Kidney capillary endothelial cell (primary cell): ENCODE measurements around the gene CISH.

Experiments used
- DNase-seq: peaks from one replicate; pipeline ENCODE4 v3.0.0-alpha.2; 2018; ENCODE audit warnings: low spot score

The CISH gene, protein sequence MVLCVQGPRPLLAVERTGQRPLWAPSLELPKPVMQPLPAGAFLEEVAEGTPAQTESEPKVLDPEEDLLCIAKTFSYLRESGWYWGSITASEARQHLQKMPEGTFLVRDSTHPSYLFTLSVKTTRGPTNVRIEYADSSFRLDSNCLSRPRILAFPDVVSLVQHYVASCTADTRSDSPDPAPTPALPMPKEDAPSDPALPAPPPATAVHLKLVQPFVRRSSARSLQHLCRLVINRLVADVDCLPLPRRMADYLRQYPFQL

DNA sequence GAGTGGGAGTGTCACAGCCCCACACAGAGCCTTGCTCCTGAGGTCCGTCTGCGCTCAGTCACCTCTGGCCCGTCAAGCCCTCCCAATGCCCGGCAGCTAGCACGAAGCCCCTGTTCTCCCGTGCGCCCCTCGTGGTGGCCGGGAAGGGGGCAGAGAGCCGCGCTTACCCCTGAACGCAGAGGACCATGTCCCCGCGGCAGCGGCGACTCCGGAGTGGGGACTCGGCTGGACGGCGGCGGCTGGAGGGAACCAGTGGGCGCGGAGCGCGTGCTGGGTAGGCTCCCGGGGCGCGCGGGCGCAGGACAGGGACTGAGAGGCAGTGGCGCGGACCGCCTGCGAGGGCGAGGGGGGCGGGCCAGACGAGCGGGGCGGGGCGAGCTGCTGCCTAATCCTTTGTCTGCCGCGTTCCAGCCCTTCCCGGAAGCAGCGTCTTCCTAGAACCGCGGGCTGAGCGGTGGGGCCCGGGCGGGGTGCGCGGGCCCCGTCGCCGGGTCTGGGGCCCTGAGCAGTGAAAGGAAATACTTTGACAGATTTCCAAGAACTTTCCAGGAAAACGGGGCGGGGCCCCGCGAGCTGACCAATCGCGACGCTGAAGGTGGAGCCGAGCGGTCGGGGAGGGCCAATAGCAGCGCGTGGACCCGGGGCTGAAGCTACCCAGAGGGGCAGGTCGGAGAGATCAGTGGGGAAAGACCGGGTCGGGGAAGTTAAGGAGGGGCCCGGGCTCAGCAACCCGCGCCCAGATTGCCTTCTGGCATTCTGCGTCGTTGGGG lies at the start of gene CISH:
CISH (minus strand) TSS at position 311 of the 770 bp plus-strand sequence; CDS start at position 187, 124 bp downstream.
- DNase-seq = peak; percentile 84

GRCh38 chr3:50660386-50660785 lies 48.8 kb upstream of the CISH start:
- DNase-seq = no peak

DNA sequence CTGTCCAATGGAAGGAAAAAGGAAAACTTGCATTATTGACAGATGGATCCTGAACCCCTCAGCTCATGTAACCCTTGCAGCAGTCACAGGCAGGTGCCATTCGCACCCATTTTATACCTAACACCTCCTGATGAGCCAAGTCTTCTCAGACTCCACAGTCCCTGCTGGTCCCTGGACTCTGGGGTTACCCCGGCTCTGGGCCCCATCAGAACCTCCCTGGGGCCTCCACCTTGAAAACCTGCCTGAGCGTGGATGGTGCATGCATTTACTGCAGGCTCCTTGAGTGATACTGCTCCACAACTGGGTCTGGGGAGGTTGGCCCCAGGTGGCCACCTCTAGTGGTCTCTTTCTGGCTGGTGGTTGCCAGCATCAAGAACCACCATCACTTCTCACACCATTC lies 47.3 kb upstream of the CISH start:
- no peak for DNase-seq

- DNase-seq = no peak
These were observed 46.8 kb upstream of the CISH start for GRCh38 chr3:50658416-50658815.

- DNase-seq = no peak
These were observed 46.2 kb upstream of the CISH start for GRCh38 chr3:50657816-50658215.

DNA sequence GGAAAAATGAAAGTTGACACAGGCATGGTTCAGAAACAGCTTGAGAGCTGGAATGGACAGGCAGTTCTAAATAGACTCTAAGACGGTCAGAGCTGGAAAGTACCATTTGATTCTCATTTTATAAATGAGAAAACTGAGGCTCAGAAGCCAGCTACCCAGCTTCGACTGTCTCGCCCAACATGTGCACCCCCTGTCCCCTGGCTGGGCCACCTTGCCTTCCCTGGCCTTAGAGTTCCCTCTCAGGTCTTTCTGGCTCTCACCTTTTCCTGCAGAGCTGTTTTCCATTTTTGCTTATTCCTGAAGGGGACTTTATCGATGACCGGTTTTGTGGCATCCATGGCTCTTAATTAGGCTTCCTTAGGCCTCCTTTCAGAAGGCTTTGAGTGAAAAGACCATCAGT lies 45.8 kb upstream of the CISH start:
- no peak for DNase-seq

DNA sequence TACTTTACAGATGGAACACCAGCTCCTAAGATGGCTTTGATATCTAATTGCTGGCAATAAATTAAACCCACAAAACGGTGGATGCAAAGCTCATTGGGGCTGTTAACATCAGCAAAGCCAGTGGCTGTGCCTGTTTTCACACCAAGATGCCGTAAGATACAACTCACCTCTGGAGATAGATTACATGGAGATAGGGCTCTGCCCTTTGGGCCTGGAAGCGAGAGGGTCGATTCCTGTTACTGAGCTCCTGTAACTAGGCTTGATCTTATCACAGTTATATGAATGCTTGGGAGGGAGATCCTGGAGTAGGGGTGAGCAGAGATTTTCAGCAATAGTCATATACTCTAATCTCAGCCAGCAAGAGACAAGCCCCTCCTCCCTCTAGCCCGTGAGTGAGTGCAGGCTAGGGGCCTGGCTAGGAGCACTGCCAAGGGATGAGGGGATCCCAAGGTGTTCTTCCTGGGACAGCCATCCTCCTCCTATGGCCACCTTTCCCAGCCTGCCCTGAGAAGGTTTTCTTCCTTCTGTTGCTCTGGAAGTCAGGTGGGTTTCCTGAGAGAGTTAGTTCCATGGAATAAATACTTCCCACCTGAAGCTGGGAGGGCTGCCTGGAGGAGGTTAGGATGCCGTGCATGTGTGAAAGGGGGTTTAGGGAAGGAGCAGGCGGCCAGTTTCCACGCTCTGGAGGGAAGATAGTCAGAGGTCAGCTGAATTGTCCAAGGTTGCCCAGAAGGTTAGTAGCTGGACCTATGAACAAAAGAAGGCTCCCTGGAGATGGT lies 45.0 kb upstream of the CISH start:
- DNase-seq = no peak

GRCh38 chr3:50655009-50655830 lies 43.6 kb upstream of the CISH start:
- no peak for DNase-seq

DNA sequence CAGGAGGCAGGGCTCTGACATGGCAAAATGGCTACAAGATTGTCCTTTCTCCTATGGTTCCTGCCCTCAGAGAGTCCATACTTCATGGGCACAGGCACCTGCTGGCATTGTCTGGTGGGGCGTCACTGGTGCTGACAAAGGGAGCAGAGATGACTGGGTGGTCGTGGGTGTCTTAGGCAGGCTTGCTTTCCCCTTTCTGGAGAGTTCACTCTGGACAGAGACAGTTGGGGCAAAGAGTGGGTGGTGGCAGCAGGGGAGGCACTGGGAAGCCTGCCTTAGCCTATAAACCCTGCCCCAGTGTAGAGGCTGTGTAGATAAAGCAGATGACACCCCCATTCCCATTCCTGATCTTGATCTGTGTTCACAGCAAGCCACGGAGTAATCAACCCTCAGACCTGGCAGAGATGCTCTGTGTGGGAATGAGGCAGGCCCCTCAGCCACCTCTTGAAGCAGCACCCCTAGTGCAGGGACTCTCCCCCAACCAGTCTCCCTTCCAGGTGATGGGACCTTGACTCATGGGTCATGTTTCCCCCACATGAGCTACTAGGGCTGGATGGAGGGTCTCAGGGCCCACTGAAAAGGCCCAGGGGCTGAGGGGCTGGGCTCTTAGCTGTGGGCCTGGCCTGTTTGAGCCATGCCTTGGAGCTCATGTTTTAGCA lies 42.5 kb upstream of the CISH start:
- DNase-seq = no peak

GRCh38 chr3:50652709-50653108 lies 41.1 kb upstream of the CISH start:
- no peak for DNase-seq

DNA sequence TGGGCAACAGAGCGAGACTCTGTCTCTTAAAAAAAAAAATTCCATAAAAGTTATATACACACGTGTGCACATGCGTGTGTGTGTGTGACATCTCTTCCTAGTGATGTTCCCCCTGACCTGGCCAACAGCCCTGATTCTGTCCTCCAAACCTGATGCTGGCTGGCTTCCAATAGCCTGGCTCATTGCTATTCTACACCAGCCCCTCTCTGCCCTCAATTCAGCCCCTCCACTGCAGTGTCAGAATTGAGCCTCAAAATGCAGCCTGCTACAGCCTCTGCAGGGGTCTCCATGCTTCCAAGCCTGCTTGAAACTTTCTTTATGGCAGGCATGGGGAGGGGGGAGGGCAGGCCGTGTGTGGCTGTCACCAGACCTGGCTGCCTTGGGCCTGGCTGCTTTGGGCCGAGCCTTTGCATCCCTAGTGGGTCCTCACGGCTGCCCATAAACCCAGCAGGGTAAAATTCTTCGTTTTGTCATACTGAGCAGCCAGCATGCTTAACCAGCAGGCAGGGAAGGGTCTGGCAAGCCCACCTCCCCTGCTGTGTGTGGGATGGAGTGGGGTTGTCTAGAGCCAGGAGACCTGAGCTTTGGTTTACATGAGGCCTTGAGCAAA lies 40.5 kb upstream of the CISH start:
- DNase-seq = no peak

GRCh38 chr3:50651445-50651844 lies 39.9 kb upstream of the CISH start:
- DNase-seq = no peak

DNA sequence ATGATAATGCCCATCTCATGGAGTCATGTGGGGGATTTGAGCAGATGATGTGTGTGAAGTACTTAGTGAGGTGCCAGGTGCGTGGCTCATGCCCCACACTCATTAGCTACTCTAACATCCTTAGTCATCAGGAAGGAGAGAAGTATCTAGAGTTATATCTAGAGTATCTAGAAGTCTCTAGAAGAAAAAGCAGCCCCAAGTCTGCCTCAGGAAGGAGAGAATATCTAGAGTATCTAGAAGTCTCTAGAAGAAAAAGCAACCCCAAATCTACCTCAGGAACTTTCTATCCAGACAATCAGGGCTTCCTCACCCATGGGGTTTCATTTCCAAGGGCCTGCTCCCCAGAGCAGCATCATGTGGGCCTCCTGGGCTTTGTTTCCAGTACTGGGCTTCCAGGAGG lies 38.4 kb upstream of the CISH start:
- no peak for DNase-seq

GRCh38 chr3:50649451-50649931 lies 37.9 kb upstream of the CISH start:
- no peak for DNase-seq

DNA sequence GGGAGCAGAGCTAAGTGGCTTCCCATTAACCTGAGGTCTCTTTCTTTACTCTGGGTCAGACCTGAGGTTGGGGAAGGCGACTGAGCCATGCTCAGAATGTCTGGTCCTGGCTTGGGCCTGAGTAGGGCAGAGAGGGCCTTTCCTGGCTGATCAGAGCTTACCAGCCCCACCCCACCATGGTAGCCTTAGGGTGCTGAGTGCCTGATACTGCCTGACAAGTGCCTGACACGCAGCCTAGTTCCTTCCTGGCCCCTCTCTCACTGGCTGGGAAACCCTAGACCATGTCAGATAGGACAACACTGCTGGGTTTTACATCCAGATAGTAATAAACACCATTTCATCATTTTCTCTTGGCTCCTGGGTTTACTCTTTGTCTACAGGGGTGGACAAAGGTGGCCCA lies 37.4 kb upstream of the CISH start:
- no peak for DNase-seq

- no peak for DNase-seq
These were observed 36.7 kb upstream of the CISH start for GRCh38 chr3:50648313-50648712.

- DNase-seq = no peak
These were observed 33.8 kb upstream of the CISH start for GRCh38 chr3:50645378-50645777.

DNA sequence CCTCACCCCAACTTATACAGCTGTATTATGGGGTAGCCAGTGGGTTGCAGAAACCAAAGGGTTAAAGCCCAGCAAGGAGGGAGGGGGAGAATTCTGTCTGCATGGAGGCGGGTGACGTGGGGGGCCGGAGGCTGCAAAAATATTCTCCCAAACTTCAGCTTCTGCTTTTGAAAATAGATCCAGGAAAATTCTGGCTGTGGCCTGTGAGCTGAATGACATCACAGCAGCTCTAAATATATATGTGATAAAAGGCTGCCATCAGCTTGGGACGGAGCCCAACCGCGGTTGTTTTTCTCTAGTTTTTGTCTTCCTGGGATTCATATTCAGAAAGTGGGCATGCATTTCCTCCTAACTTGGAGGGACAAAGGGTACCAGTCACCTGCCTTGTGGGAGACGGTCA lies 33.0 kb upstream of the CISH start:
- DNase-seq = no peak

DNA sequence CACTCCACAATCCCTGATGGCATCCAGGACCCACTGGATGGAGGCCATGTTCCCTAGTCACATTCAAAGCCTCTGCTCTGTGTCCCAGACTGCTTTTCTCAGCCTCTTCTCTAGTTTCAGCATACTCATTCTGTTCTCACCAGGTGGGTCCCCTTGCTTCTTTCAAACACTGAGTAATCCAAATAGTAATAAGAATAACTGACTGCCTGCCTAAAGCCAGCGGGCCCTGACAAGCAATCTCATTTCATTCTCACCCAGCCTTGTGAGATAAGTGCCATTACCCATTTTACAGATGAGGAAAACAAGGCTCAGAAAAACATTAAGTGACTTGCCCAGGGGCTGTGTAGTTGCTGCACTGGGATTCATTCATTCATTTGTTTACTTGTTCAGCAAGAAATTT lies 30.8 kb upstream of the CISH start:
- DNase-seq = no peak

GRCh38 chr3:50639055-50639494 lies 27.5 kb upstream of the CISH start:
- no peak for DNase-seq

- no peak for DNase-seq
These were observed 26.4 kb upstream of the CISH start for GRCh38 chr3:50637945-50638344.
